8988T (cell line): ENCODE data around the gene DOCK4.

Experiments
- DNase-seq: peaks from one replicate; pipeline ENCODE4 v3.0.0; 2011

Gene DOCK4

DNA sequence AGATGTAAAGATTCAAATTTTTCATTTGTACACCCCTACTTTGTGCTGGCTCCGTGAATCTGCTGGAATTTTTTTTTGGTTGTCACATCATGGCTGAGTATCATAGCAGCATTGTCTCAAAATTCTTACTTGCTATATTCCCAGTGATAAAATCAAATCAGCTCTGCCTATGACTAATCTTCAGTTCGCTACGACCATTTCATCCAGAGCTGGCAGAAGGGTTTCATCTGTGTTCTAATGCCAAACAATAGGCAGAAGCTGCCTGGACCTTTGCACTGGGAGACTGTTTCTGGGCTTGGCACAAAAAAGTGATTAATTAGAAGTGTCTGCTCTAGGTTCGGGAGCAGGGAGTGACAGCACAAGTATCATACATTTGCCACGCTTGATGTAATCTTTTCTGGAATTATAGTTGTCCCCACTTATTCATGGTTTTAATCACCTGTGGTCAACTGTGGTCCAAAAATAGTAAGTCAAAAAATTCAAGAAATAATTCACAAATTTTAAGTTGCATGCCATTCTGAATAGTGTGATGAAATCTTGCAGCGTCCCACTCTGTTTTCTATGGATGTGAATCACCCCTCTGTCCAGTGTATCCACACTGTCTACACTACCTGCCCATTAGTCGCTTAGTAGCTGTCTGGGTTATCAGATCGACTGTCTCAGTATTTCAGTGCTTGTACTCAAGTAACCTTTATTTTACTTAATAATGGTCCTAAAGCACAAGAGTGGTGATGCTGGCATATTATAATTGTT lies 523.4 kb downstream of the DOCK4 start:
- no peak for DNase-seq

DNA sequence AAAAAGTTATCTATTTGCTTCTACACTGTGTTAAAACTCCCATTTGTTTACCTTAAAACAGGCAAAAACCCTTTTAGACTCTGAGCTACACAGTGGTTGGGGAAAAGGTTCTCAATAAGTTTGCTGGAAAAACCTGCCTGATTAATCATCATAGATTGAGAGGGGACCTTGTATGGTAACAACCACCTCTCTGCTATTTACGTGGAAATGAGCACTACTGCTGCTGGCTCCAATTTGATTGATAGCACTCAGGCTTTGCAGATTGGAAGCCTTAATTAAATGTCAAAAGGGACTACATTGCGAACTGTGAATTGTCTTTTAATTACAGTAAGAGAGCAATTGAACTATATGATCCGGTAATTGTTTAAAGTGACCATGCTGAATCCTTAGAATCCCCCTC lies 525.0 kb downstream of the DOCK4 start:
- no peak for DNase-seq

DNA sequence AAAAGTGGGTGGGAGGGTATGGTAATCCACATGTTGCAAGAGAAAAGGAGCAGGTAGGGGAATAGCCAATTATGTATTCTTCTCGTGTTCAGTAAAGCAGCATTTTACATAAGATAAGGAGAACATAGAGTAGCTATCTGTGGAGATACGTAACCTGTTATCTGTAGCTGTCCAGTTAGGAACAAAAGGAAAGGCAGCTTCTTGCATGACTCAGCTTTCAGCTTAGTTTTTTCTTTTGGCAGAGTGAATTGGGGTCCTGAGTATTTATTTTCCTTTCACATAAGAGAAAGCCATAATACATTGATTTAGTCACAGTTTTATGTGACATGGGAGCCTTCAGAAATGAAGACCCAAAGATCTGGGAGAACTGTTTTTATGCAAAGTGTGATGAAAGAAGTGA lies 527.2 kb downstream of the DOCK4 start:
- DNase-seq = no peak

GRCh38 chr7:111678281-111678680 lies 527.9 kb downstream of the DOCK4 start:
- DNase-seq = no peak

- no peak for DNase-seq
Measured at GRCh38 chr7:111677848-111678247, 528.4 kb downstream of the DOCK4 start.

- DNase-seq = no peak
Measured at GRCh38 chr7:111676811-111677210, 529.4 kb downstream of the DOCK4 start.
